GM21576 (cell line): ENCODE results near the gene DYNLT2B.
A peak's percentile ranks its signal among the peaks of the same experiment; 100 is the strongest.
"Not testable (repeated sequence)": the region's sequence is repeated elsewhere in the genome, so short reads cannot be mapped to it uniquely, and the experiment has no call there.

Source experiments
- ATAC-seq: cut with Tn5 transposase; IDR thresholded peaks from one replicate; pipeline ENCODE4 v1.9.1; 2021; ENCODE audit warnings: mild to moderate bottlenecking, moderate library complexity; ENCODE audit not compliant: unreplicated experiment

The DYNLT2B gene

DNA sequence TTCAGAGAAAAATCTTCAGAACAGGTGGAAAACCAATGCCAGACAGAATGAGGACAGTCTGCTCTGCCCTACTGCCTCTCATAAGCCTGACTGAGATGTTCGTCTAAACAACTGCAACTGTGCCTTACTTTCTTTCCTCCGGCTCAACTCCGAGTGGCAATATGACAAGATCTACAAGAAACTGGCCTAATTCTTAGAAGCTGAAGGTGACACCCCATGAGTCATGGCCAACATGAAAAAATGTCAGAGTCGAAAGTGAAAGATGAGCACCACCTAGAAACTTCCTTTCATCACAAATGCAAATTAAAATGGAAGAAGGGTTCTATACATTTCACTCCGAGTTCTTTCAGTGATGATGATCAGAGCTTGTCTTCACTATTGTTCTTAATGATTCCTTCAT, 43.5 kb downstream of the DYNLT2B start:
- peak; percentile 82 for ATAC-seq

DNA sequence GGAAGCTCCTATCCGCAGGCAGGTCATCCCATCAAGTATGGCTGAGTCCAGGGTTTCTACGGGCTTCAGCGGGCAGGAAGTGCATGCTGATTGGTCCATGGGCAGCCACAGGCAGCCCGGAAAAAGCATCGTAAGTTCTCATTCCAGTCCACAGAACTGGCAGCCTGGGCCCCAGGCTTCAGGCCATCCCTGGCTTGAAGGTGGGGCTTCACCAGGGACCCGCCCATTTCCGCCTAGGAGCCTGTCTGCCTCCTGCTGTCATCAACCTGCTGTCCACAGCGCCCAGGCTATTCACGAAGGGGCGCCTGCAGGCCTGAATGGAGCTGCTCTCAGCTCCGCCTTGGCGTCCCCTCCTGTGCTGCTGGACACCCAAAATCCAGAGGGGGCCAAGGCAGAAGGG, 44.4 kb downstream of the DYNLT2B start:
- no peak for ATAC-seq

DNA sequence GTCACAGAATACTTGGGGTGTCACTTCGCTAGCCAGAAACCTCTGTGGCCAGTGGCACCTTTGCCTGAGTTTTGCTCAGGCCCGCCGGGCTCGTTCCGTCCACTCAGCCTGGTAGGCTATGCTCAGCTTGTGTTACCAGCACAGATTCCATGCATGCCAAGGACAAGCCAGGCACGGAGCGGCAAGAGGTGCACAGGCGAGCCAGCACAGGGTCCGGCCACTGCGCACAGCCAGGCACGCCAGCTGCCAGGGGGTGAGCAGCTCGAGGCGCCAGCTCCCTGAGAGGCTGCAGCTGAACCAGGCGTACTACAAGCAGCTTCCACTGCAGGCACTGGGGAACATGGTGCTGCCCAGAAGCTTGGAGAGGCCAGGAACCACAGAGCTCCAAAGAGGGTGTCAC, 45.2 kb downstream of the DYNLT2B start:
- ATAC-seq, result no peak

DNA sequence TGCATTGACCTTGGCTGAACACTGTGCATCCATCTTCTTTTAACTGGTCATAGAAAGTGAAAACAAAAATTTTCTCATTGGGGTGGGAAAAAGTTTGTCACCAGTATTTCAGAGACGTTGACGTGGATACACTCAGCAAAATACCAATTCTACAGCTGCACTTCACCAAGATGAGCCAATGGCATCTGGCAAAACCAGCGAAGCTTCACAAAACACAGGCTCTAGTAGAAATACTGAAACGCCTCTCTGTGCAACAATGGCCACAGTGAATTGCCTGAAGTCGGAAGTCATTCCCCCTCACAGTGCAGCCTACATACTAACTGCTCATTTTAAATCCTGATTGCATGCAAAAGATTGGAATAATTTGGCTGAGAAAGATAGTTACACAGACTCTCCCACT, 47.5 kb downstream of the DYNLT2B start:
- ATAC-seq, result no peak

DNA sequence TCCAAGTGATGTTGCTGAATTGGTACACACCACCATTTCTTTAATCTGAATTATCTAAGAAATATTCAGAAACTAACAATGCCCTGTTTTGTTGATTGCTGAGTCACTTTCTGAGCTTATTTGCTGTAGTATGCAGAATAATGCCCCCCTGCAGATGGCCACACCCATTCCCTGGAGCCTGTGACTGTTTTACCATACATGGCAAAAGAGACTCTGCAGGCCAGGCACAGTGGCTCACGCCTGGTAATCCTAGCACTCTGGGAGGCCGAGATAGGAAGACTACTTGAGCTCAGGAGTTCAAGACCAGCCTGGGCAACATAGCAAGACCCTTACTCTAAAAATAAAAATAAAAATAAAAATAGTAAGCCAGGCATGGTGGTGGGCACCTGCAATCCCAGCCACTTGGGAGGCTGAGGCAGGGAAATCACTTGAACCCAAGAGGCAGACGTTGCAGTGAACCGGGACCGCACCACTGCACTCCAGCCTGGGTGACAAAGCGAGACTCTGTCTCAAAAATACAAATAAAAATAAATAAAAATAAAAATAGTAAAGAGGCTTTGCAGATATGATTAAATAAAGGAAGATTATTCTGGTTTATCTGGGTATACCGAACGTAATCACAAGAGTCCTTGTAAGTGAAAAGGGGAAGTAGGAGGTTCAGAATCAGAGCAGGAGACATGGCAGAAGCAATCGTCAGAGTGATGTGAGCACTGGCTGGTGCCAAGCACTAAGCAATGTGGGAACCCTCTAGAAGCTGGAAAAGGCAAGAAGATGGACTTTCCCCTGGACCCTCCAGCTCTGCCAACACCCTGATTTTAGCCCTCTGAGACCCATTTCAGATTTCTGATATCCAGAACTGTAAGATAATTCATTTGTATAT, 49.5 kb downstream of the DYNLT2B start:
- no peak for ATAC-seq

DNA sequence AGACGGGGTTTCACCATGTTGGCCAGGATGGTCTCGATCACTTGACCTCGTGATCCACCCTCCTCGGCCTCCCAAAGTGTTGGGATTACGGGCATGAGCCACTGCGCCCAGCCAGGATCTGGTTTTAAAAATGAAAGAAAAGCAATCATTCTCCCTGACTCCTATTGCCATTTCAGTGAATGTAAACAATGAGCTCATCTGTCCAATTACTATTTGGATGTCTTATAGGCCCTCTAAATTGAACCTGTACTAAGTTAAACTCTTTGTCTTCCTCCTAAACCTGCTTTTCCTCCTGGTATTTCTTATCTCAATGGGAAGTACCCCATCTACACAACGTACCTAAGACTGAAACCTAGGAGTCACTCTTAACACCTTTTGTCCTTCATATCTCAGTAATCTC, 54.2 kb downstream of the DYNLT2B start:
- no peak for ATAC-seq

DNA sequence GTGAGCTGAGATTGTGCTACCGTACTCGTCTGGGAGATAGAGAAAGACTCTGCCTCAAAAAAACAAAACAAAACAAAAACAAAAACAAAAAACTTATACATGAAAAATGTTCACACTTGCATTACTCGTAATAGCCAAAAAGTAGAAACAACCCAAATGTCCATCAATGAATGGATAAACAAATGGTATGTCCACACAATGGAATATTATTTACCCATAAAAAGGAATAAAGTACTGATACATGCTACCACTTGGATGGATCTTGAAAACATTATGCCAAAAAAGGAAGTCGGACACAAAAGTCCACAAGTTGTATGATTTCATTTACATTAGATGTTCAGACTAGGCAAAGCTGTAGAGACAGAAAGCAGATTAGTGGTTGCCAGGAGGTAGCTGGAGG, 57.3 kb downstream of the DYNLT2B start:
- ATAC-seq, result no peak

DNA sequence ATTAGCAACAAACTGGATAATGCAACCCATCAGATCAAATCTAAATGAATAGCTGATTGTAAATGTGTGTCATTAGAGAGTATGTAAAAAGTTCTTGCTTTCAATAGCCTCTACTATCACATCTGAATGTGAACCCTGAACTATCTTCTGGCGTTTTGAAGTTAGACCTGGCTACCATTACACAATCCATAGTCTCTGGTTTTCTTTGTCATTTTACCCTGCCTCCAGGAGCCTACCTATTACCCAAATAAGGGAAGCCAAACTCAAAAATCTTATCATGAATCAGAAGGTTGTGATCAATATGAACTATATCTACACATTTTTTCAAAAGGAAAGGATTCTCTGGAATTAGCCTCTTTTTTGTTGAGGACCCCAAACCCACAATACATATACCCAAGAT, 62.3 kb downstream of the DYNLT2B start:
- no peak for ATAC-seq

DNA sequence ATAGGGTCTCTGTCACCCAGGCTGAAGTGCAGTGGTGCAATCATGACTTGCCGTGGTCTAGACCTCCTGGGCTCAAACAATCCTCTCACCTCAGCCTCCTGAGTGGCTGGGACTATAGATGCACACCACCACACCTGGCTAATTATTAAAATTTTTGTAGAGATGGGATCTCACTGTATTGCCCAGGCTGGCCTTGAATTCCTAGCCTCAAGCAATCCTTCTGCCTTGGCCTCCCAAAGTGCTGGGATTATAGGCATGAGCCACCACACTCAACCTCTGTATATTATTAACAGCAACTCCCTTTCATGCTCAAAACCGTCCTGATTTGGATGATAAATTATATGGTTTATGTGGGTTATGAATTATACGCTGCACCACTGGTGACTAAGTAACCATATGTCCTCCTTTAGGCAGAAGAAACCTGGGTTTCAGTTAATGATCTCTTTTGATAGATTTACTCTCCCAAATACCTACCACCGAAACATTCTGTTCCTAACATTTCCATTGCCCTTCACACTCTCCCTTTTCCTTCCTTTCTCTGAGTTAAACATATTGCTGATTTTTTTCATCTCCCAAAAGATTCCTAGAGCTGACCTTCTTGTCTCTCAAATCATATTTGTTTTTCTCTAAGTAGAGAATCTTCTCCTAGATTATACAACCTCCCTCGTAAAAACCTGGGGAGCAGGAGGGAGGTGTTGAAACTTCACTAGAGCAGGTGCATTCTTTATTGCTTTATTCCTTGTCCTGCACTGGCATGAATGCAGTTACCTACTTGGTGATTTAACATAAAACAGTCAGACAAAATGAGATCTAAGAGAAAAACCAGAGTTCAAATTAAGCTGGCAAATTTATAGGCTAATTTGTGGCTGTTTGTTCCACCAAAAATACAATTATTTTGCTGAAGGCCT, 63.4 kb downstream of the DYNLT2B start:
- ATAC-seq, result no peak

DNA sequence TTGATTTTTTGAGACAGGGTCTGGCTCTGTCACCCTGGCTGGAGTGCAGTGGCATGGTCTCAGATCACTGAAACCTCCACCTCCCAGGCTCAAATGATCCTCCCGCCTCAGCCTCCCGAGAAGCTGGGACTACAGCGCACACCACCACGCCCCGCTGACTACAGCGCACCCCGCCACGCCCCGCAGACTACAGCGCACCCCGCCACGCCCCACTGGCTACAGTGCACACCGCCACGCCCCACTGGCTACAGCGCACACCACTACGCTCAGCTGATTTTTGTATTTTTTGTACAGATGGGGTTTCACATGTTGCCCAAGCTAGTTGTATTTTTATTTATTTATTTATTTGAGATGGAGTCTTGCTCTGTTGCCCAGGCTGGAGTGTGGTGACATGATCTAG, 66.1 kb downstream of the DYNLT2B start:
- no peak for ATAC-seq

DNA sequence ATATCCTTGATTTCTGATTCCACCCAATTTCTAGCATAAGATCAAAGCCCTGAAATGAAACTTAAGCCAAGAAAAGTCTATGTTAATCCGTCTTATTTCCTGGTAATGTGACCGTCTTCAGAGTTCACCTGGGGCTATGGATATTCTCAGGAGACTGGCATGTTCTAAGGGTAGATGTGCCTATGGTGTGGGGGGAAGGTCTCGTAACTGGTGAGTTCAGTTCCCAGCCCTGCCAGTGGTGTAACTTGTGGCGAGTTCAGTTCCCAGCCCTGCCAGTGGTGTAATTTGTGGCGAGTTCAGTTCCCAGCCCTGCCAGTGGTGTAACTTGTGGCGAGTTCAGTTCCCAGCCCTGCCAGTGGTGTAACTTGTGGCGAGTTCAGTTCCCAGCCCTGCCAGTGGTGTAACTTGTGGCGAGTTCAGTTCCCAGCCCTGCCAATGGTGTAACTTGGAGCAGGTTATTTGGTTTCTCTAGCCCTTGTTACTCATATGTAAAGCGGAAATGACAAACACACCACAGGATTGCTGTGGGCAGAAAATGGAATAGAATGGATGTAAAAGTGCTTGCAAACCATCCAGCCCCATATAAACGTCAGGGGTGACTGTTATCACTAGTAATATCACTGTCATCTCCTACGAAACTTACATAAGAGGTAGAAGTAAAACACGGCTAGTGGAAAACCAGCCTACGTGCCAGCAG, 71.3 kb downstream of the DYNLT2B start:
- ATAC-seq, result no peak

DNA sequence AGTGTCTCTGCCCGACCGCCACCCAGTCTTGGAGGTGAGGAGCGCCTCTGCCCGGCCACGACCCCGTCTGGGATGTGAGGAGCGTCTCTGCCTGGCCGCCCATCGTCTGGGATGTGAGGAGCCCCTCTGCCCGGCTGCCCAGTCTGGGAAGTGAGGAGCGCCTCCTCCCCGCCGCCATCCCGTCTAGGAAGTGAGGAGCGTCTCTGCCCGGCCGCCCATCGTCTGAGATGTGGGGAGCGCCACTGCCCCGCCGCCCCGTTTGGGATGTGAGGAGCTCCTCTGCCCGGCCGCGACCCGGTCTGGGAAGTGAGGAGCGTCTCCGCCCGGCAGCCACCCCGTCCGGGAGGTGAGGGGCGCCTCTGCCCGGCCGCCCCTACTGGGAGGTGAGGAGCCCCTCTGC, 73.9 kb downstream of the DYNLT2B start:
- not testable (repeated sequence) for ATAC-seq

DNA sequence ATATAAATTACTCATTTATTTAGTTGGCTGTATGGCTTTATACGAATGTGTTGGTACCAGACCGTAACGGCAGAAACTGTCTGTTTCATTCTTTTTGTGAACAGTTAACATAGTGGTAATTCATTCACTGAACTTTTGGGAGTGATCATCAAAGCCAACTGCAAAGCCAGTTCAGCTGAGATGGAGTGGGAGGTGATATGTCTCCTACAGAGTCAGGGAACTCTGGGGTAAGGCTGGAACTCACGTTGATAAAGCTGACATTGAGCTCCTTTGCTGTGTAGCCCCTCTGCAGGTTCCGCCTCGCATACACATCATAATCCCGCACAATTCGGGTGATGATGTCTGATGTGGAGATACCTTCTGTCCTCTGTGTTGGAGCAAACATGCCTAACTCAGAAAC, 76.3 kb downstream of the DYNLT2B start:
- ATAC-seq, result no peak
